Measurements from ENCODE around the gene ELOF1.

DNA sequence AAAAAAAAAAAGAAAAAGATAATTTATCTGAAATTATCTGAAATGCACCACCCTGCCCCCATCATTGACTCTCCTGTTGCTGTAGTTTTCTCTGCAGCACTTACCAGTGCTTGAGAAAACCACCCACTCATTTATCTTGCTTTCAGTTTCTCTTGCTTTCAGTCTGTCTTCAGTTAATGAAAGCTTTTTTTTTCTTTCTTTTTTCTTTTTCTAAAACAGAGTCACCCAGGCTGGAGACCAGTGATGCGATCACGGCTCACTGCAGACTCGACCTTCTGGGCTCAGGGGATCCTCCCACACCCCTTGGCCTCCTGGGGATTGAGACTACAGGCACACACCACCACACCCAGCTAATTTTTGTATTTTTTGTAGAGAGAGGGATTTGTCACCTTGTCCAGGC lies 22.7 kb upstream of the ELOF1 start:
- TF ChIP-seq, protein P1, sequence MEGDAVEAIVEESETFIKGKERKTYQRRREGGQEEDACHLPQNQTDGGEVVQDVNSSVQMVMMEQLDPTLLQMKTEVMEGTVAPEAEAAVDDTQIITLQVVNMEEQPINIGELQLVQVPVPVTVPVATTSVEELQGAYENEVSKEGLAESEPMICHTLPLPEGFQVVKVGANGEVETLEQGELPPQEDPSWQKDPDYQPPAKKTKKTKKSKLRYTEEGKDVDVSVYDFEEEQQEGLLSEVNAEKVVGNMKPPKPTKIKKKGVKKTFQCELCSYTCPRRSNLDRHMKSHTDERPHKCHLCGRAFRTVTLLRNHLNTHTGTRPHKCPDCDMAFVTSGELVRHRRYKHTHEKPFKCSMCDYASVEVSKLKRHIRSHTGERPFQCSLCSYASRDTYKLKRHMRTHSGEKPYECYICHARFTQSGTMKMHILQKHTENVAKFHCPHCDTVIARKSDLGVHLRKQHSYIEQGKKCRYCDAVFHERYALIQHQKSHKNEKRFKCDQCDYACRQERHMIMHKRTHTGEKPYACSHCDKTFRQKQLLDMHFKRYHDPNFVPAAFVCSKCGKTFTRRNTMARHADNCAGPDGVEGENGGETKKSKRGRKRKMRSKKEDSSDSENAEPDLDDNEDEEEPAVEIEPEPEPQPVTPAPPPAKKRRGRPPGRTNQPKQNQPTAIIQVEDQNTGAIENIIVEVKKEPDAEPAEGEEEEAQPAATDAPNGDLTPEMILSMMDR (IDR thresholded peaks at IDR 0.05) = no peak
- no peak for TF ChIP-seq POLR2A (IDR thresholded peaks at IDR 0.05)
